PC-3 (cell line): ENCODE measurements around the gene PTBP2.

Source experiments
- CTCF ChIP-seq: fragments of 300-600 bp; sonication (generic); conservative IDR thresholded peaks from 2 replicates; pipeline ENCODE4 v1.5.1; 2017; ENCODE audit warnings: antibody characterized with exemption, low read depth, mild to moderate bottlenecking, low read length
- EZH2 ChIP-seq: fragments of 300-600 bp; sonication (generic); IDR thresholded peaks from one replicate; pipeline ENCODE4 v1.6.1; 2017; ENCODE audit warnings: antibody characterized with exemption, mild to moderate bottlenecking, low read length; ENCODE audit not compliant: unreplicated experiment
- EZH2phosphoT487 ChIP-seq: fragments of 300-600 bp; sonication (generic); IDR thresholded peaks from 2 replicates; pipeline ENCODE4 v1.6.1; 2018; ENCODE audit warnings: mild to moderate bottlenecking, antibody characterized with exemption, low read length, borderline replicate concordance

GRCh38 chr1:96674915-96675314 lies 46.7 kb upstream of the PTBP2 start:
- TF ChIP-seq CTCF (no peak), EZH2phosphoT487 (no peak), EZH2 (no peak)
